Skeletal muscle tissue (tissue), 4 donors: ENCODE results near the gene GCA. TPM values are rescaled to one million over a fixed set of nuclear protein-coding genes. Genes with fewer than 3 reads are reported as not detected.

Experiments
- H3K27ac ChIP-seq: one replicate; pipeline ENCODE4 v1.7.0; 2013; ENCODE audit warnings: mild to moderate bottlenecking, low read depth, low read length, inconsistent platforms
- H3K27me3 ChIP-seq, 3 donors: one replicate each; pipeline ENCODE4 v1.7.0; 2013; ENCODE audit warnings: low read length in 3 of 3; ENCODE audit not compliant: control insufficient read depth in 3 of 3, insufficient read depth in 3 of 3
- H3K36me3 ChIP-seq, 3 donors: one replicate each; pipeline ENCODE4 v1.7.0; 2013; ENCODE audit warnings: low read length in 3 of 3; ENCODE audit not compliant: control insufficient read depth in 3 of 3, insufficient read depth in 3 of 3
- H3K4me1 ChIP-seq, 3 donors: one replicate each; pipeline ENCODE4 v1.7.0; 2013; ENCODE audit warnings: low read length in 3 of 3, mild to moderate bottlenecking in 3 of 3; ENCODE audit not compliant: control insufficient read depth in 3 of 3, insufficient read depth in 3 of 3
- H3K4me3 ChIP-seq, 3 donors: one replicate each; pipeline ENCODE4 v1.7.0; 2013; ENCODE audit warnings: low read length in 3 of 3
- H3K9ac ChIP-seq, 3 donors: one replicate each; pipeline ENCODE4 v1.7.0; 2013; ENCODE audit warnings: low read length in 3 of 3, mild to moderate bottlenecking in 3 of 3, moderate library complexity in 2 of 3, low read depth in 1 of 3
- H3K9me3 ChIP-seq, 3 donors: one replicate each; pipeline ENCODE4 v1.7.0; 2013; ENCODE audit warnings: low read length in 3 of 3; ENCODE audit not compliant: control insufficient read depth in 3 of 3
- total RNA-seq: library from RNA; depleted of rRNA; stranded (reverse); fragments of >200 nt; gene quantifications from one replicate; pipeline ENCODE4 v1.2.3, GENCODE V29; 2014
- donor health status: Osteomylitis.

The GCA gene
- total RNA-seq, 1 donor from 2014 or later: 20.4 TPM

DNA sequence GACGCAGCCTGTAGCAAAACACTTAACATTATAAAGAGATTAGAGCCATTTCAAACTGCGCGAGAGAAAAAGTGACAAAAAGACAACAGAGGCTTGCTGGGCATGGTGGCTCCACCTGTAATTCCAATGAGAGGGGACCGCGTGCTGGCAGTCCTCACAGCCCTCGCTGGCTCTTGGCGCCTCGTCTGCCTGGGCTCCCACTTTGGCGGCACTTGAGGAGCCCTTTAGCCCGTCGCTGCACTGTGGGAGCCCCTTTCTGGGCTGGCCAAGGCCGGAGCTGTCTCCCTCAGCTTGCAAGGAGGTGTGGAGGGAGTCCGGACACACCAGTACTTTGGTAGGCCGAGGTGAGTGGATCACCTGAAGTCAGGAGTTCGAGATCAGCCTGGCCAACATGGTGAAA, 16.1 kb upstream of the GCA start:
- no peak overlapping the region for H3K4me3 ChIP-seq
- no peak overlapping the region for H3K27ac ChIP-seq
- H3K9me3 ChIP-seq: no peaks in the 10 kb centered on the region
- H3K27me3 ChIP-seq: no peaks in the 10 kb centered on the region
- no peak overlapping the region for H3K9ac ChIP-seq
- no peaks in the 10 kb centered on the region for H3K36me3 ChIP-seq
- no peaks in the 10 kb centered on the region for H3K4me1 ChIP-seq

DNA sequence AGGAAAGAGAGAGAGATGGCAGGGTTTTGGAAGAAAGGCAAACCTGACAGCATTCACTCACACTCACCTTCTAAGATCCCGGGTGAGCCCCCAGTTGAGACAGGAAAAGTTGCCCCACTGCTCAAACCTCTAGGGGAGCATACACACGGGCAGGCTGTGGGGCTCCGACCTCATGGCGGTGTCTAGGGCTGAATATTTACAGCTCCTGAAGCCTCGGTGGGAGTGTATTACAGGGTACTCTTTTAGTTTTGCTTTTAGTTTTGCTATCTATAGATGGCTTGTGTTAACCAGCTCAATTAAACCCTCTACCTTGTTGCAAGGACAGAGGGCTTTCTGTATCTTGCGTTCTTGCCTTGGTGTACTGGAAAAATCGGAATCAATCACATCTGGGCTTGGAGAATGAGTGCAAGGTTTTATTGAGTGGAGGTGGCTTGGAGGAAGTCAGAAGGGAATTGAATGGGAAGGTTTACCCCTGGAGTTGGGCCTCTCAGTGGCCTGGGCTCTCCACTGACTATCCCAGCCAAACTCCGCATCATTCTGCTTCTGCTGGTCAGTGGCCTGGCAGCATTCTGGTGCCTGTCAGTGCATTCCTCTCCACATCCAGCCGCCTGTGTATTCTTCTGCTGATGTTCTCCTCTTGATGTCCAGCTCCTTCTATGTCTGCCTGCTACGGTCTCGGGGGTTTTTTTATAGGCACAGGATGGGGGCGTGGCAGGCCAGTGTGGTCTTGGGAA, 15.3 kb upstream of the GCA start:
- Histone ChIP-seq H3K4me3 (no peak overlapping the region), H3K27ac (no peak overlapping the region), H3K9me3 (no peaks in the 10 kb centered on the region), H3K36me3 (no peaks in the 10 kb centered on the region), H3K4me1 (no peaks in the 10 kb centered on the region), H3K27me3 (no peaks in the 10 kb centered on the region), H3K9ac (no peak overlapping the region)

DNA sequence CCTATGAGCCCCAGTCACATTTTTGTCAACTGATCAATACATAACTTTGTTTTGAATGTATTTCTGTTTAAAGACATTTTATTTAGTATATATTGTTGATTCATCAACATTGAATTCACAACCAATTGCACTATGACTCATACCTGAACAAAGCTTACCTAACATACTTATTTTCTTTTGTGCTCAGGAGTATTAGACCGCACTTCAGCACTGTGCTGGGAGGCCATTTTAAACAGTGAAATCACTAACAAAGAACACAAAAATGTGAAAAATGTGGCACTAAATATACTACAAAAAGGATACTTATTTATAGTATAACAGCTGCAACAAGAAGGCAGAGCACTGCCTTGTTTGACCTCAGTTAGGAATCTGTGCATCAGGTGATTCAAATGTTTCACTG, 13.1 kb upstream of the GCA start:
- Histone ChIP-seq H3K4me1 (no peaks in the 10 kb centered on the region), H3K4me3 (no peak overlapping the region), H3K36me3 (no peaks in the 10 kb centered on the region), H3K27me3 (no peaks in the 10 kb centered on the region), H3K9me3 (no peaks in the 10 kb centered on the region), H3K9ac (no peak overlapping the region), H3K27ac (no peak overlapping the region)

DNA sequence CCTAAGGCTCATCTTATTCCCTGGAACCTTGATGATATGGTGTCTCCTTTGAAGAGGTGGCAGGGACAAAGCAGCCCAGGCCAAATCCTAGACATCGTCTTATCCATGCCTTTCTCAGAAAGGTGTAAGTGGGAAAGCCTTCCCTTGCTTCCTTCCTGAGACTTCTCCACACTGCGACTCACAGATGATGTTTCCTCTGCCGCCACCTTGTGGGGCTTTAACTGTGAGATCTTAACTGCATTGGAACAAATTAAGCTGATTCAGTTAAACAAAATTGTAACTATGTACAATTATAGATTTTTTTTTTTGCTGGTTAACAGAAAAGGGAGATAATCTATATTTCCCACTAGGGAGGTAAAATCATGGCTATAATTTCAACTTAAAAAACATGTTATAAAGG, 10.0 kb upstream of the GCA start:
- Histone ChIP-seq H3K4me3 (no peak overlapping the region), H3K36me3 (no peaks in the 10 kb centered on the region), H3K9ac (no peak overlapping the region), H3K27me3 (no peaks in the 10 kb centered on the region), H3K9me3 (no peaks in the 10 kb centered on the region), H3K4me1 (no peaks in the 10 kb centered on the region), H3K27ac (no peak overlapping the region)

DNA sequence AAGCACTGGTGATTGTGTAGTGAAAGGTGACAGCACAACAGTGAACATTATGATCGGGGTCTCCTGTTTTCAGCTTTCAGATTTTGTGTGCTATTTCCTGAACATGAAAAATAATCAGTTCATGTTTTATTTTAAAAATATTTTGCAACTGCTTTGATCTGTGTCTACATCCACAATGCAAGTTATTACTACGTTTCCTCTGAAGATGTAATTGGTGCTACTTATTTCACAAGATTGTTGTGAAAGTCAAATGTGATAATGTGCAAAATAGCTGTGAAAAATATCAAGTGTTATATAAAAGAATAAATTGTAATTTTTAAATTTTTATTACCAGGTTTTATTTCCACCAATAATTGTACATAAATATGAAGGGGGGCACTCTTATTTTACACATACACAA, 6.1 kb upstream of the GCA start:
- H3K4me3 ChIP-seq: no peak overlapping the region
- no peaks in the 10 kb centered on the region for H3K9me3 ChIP-seq
- no peaks in the 10 kb centered on the region for H3K4me1 ChIP-seq
- no peaks in the 10 kb centered on the region for H3K36me3 ChIP-seq
- H3K27ac ChIP-seq: no peak overlapping the region
- no peaks in the 10 kb centered on the region for H3K27me3 ChIP-seq
- no peak overlapping the region for H3K9ac ChIP-seq

DNA sequence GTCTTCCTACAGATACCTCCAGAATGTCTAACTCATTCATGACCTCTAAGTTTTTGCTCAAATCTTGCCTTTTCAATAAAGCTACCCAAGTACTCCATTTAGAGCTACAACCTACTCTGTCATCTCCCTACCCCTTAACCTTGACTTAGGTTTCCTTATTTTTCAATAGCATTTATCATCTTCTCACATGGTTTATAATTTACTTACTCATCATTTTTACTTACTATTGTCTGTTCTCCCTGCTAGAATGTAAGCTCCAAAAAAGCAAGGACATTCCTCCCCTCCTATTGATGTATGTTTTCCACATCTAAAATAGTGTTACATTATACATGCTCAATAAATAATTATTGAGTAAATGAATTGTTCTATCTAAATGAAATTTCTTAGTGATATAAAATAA, 3.1 kb upstream of the GCA start:
- Histone ChIP-seq H3K9ac (no peak overlapping the region), H3K4me3 (no peak overlapping the region), H3K27ac (no peak overlapping the region), H3K9me3 (no peaks in the 10 kb centered on the region), H3K27me3 (no peaks in the 10 kb centered on the region), H3K4me1 (peaks cover 0 to 7% (median 5%) of the 10 kb centered on the region in 3 donors), H3K36me3 (no peaks in the 10 kb centered on the region)

DNA sequence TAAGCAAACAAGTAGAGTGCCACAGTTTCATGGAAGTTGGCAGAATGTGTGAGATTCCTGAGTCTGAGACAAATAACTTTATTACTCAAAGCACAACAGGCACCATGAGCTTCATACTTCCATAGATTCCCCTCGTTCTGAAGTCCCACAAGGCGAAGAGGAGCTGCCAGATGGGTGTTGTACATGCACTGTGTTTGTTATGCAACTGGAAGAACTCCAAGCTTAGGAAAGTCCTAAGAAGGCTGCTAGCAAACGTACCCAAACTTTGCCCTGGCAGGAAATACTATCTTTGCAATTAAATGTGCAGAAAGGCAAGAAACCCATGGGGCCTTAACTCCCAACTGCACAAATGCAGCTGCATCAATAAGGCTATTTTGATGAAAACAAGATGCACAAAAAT, 1.6 kb upstream of the GCA start:
- Histone ChIP-seq H3K27ac (no peak overlapping the region), H3K4me3 (no peak overlapping the region), H3K9me3 (no peaks in the 10 kb centered on the region)

DNA sequence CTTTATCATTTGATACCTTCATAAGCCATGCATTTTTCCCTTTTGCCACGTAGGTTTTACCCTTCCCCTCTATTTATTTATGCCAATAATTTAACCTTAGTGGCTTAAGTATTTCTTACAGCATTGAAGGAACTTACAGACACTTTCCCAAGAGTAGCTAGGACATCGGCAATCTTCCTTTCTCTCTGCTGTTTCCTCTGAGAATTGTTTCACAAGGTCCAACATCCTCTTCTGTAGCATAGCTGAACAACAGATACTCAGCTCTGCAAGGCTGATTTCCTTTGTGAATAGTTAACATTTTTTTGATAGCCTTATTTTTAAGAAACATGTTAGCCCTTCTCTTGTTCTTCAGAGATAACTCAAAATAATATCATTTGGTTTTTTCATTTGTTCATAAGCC, 1.1 kb upstream of the GCA start:
- Histone ChIP-seq H3K27me3 (no peaks in the 10 kb centered on the region), H3K4me3 (no peak overlapping the region), H3K9me3 (no peaks in the 10 kb centered on the region), H3K4me1 (peaks cover 0 to 7% (median 5%) of the 10 kb centered on the region in 3 donors), H3K9ac (no peak overlapping the region), H3K36me3 (no peaks in the 10 kb centered on the region), H3K27ac (no peak overlapping the region)

More for the DNA sequence above, 1.6 kb upstream of the GCA start:
- Histone ChIP-seq H3K4me1 (peaks cover 0 to 7% (median 5%) of the 10 kb centered on the region in 3 donors), H3K27me3 (no peaks in the 10 kb centered on the region), H3K9ac (no peak overlapping the region), H3K36me3 (no peaks in the 10 kb centered on the region)

DNA sequence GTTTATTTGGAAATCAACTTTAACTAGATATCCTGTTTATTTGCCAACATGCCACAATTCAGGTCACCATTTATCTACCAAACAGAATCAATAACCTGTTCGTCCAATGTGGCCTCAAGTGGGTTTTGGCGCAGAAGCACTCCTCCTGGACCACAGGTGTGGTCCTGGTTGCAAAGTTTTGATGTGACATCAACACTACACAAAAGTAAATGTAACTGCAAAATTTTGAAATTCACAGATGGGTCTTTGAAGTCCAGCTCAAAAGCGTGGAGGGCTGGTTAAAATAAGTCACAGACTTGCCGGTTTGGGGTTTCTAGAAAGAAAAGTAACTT, 474 bp upstream of the GCA start:
- Histone ChIP-seq H3K9me3 (no peaks in the 10 kb centered on the region), H3K4me1 (peaks cover 0 to 7% (median 5%) of the 10 kb centered on the region in 3 donors), H3K9ac (no peak overlapping the region), H3K27me3 (no peaks in the 10 kb centered on the region), H3K27ac (no peak overlapping the region), H3K36me3 (no peaks in the 10 kb centered on the region), H3K4me3 (peak overlapping the region; percentile 87 to 97 (median 96))

DNA sequence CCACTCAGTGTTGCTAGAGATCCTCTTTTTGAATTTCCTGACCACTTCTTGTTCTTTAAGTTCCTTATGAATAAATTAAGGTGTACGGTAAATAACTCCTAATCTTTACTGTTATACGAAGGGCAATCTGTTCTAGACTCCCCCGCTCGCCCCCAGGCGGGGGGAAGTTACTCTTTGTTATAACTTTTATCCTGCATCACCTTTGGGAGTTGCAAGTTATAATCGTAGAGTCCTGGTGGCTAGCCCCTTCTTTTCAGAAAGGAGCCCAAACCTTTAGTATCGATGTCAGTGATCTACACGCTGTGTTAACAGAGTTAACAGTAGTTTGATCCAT, 652 bp downstream of the GCA start:
- H3K27me3 ChIP-seq: no peaks in the 10 kb centered on the region
- H3K4me1 ChIP-seq: peaks cover 0 to 7% (median 5%) of the 10 kb centered on the region in 3 donors
- no peaks in the 10 kb centered on the region for H3K36me3 ChIP-seq
- H3K27ac ChIP-seq: peak overlapping the region; percentile 31
- H3K9me3 ChIP-seq: no peaks in the 10 kb centered on the region
- peak overlapping the region; percentile 66 to 79 (median 77) for H3K9ac ChIP-seq
- peak overlapping the region; percentile 87 to 97 (median 96) for H3K4me3 ChIP-seq
